Osteoblast (primary cell): ENCODE results near the gene C14orf119. TPM values are rescaled to one million over a fixed set of nuclear protein-coding genes. Genes with fewer than 3 reads are reported as not detected.

Source experiments
- DNase-seq: peaks from one replicate; pipeline ENCODE4 v3.0.0; 2011; ENCODE audit warnings: low spot score, mixed read lengths; ENCODE audit not compliant: insufficient read length; ENCODE audit errors: missing footprints
- H2AFZ ChIP-seq: 2 replicates; pipeline ENCODE4 v1.6.0; 2011; ENCODE audit warnings: mild to moderate bottlenecking, low read length
- H3K27ac ChIP-seq: 2 replicates; pipeline ENCODE4 v1.5.1; 2011; ENCODE audit warnings: mild to moderate bottlenecking, low read depth, low read length, moderate library complexity
- H3K27me3 ChIP-seq: 2 replicates; pipeline ENCODE4 v1.6.0; 2012; ENCODE audit warnings: mild to moderate bottlenecking, control low read depth, inconsistent platforms, low read length, moderate library complexity; ENCODE audit not compliant: insufficient read depth
- H3K36me3 ChIP-seq: 2 replicates; pipeline ENCODE4 v1.5.1; 2011; ENCODE audit warnings: mild to moderate bottlenecking, low read length, control low read depth, moderate library complexity; ENCODE audit not compliant: insufficient read depth
- H3K4me1 ChIP-seq: 2 replicates; pipeline ENCODE4 v1.5.1; 2011; ENCODE audit warnings: mild to moderate bottlenecking, low read length, control low read depth, moderate library complexity; ENCODE audit not compliant: insufficient read depth
- H3K4me2 ChIP-seq: 2 replicates; pipeline ENCODE4 v1.6.0; 2011; ENCODE audit warnings: mild to moderate bottlenecking, low read length; ENCODE audit not compliant: insufficient read depth
- H3K4me3 ChIP-seq: fragments of 200-600 bp; sonication (generic); 3 replicates; pipeline ENCODE4 v1.5.1; 2012; ENCODE audit warnings: mild to moderate bottlenecking, low read length, inconsistent platforms; ENCODE audit not compliant: insufficient read depth
- H3K79me2 ChIP-seq: 2 replicates; pipeline ENCODE4 v1.6.0; 2012; ENCODE audit warnings: mild to moderate bottlenecking, low read length, control low read depth, inconsistent platforms; ENCODE audit not compliant: insufficient read depth
- H3K9me3 ChIP-seq: 2 replicates; pipeline ENCODE4 v1.5.1; 2011; ENCODE audit warnings: low read depth, low read length, control low read depth
- H4K20me1 ChIP-seq: 2 replicates; pipeline ENCODE4 v1.6.0; 2012; ENCODE audit warnings: mild to moderate bottlenecking, low read length, control low read depth; ENCODE audit not compliant: insufficient read depth
- total RNA-seq: library from RNA; depleted of rRNA; stranded (reverse); fragments of >200 nt; gene quantifications from 2 replicates; pipeline ENCODE4 v1.2.3, GENCODE V29; 2012
- TF ChIP-seq, protein P1 (sequence below): IDR thresholded peaks from 2 replicates; pipeline ENCODE4 v1.5.1; 2011; ENCODE audit warnings: mild to moderate bottlenecking, low read depth, low read length, moderate library complexity; ENCODE audit errors: extremely low read depth

Gene C14orf119
- total RNA-seq, 1 donor: 43.1 TPM

GRCh38 chr14:23066368-23066767 lies 28.9 kb upstream of the C14orf119 start:
- no peaks in the 10 kb centered on the region for H3K27me3 ChIP-seq
- H3K9me3 ChIP-seq: no peaks in the 10 kb centered on the region
- DNase-seq: peak; percentile 39
- no peak overlapping the region for H3K4me3 ChIP-seq
- H3K79me2 ChIP-seq: peaks cover 74% of the 10 kb centered on the region
- no peak overlapping the region for H3K4me2 ChIP-seq
- TF ChIP-seq, protein P1, sequence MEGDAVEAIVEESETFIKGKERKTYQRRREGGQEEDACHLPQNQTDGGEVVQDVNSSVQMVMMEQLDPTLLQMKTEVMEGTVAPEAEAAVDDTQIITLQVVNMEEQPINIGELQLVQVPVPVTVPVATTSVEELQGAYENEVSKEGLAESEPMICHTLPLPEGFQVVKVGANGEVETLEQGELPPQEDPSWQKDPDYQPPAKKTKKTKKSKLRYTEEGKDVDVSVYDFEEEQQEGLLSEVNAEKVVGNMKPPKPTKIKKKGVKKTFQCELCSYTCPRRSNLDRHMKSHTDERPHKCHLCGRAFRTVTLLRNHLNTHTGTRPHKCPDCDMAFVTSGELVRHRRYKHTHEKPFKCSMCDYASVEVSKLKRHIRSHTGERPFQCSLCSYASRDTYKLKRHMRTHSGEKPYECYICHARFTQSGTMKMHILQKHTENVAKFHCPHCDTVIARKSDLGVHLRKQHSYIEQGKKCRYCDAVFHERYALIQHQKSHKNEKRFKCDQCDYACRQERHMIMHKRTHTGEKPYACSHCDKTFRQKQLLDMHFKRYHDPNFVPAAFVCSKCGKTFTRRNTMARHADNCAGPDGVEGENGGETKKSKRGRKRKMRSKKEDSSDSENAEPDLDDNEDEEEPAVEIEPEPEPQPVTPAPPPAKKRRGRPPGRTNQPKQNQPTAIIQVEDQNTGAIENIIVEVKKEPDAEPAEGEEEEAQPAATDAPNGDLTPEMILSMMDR: no peak
- H2AFZ ChIP-seq: no peak overlapping the region
- H3K4me1 ChIP-seq: peaks cover 34% of the 10 kb centered on the region
- peaks cover 72% of the 10 kb centered on the region for H3K36me3 ChIP-seq
- H4K20me1 ChIP-seq: peaks cover 45% of the 10 kb centered on the region
- peak overlapping the region; percentile 7 for H3K27ac ChIP-seq

GRCh38 chr14:23066855-23067744 lies 28.2 kb upstream of the C14orf119 start:
- peak; percentile 17 for DNase-seq
- H3K9me3 ChIP-seq: no peaks in the 10 kb centered on the region
- no peak overlapping the region for H3K4me3 ChIP-seq
- no peaks in the 10 kb centered on the region for H3K27me3 ChIP-seq
- no peak overlapping the region for H2AFZ ChIP-seq
- H3K27ac ChIP-seq: peak overlapping the region; percentile 7
- H3K4me1 ChIP-seq: peaks cover 38% of the 10 kb centered on the region
- H3K79me2 ChIP-seq: peaks cover 78% of the 10 kb centered on the region
- TF ChIP-seq, protein P1: no peak
- no peak overlapping the region for H3K4me2 ChIP-seq
- H3K36me3 ChIP-seq: peaks cover 74% of the 10 kb centered on the region
- H4K20me1 ChIP-seq: peaks cover 48% of the 10 kb centered on the region

- Histone ChIP-seq H3K9me3 (no peaks in the 10 kb centered on the region), H3K27ac (peak overlapping the region; percentile 9), H3K27me3 (no peaks in the 10 kb centered on the region), H2AFZ (no peak overlapping the region), H3K4me3 (no peak overlapping the region), H3K4me2 (peak overlapping the region; percentile 42), H3K79me2 (peaks cover 84% of the 10 kb centered on the region), H3K4me1 (peaks cover 35% of the 10 kb centered on the region), H4K20me1 (peaks cover 41% of the 10 kb centered on the region), H3K36me3 (peaks cover 74% of the 10 kb centered on the region)
- peak; percentile 50 for DNase-seq
- TF ChIP-seq, protein P1: no peak
Observed at GRCh38 chr14:23067847-23068788, 27.2 kb upstream of the C14orf119 start.
